Astrocyte (in vitro differentiated cells and primary cell): ENCODE measurements around the gene MYO1E.

Experiments
- EZH2 ChIP-seq: IDR thresholded peaks from 2 replicates; pipeline ENCODE4 v1.6.1; 2012; ENCODE audit warnings: mild to moderate bottlenecking, low read length, inconsistent platforms; ENCODE audit not compliant: insufficient read depth
- TF ChIP-seq, protein P1 (sequence below): IDR thresholded peaks from 2 replicates; pipeline ENCODE4 v1.5.1; 2011; ENCODE audit warnings: low read depth, mild to moderate bottlenecking, inconsistent platforms, low read length, moderate library complexity; ENCODE audit not compliant: insufficient read depth

DNA sequence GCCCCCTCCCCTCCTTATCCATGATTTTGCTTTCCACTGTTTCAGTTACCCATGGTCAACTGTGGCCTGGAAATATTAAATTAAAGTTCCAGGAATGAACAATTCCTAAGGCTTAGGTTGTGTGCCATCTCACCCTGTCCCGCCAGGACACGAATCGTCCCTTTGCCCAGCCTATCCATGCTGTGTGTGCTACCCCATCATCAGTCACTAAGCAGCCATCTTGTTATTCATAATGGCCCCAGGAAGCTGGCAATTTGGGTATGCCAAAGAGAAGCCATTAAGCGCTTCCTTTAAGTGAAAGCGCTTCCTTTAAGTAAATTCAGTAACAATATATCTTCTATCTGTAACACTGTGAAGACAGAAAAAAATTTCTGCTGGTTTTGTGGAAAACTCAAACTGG is 215.3 kb downstream of the MYO1E start:
- TF ChIP-seq, protein P1, sequence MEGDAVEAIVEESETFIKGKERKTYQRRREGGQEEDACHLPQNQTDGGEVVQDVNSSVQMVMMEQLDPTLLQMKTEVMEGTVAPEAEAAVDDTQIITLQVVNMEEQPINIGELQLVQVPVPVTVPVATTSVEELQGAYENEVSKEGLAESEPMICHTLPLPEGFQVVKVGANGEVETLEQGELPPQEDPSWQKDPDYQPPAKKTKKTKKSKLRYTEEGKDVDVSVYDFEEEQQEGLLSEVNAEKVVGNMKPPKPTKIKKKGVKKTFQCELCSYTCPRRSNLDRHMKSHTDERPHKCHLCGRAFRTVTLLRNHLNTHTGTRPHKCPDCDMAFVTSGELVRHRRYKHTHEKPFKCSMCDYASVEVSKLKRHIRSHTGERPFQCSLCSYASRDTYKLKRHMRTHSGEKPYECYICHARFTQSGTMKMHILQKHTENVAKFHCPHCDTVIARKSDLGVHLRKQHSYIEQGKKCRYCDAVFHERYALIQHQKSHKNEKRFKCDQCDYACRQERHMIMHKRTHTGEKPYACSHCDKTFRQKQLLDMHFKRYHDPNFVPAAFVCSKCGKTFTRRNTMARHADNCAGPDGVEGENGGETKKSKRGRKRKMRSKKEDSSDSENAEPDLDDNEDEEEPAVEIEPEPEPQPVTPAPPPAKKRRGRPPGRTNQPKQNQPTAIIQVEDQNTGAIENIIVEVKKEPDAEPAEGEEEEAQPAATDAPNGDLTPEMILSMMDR = no peak
- no peak for TF ChIP-seq EZH2
